Esophagus squamous epithelium (tissue), 5 donors: ENCODE measurements around the gene RIT2. TPM values are rescaled to one million over a fixed set of nuclear protein-coding genes. Genes with fewer than 3 reads are reported as not detected.

Experiments used
- DNase-seq: peaks from one replicate; lab custom pipeline; 2025; lab: John Stamatoyannopoulos, UW
- H3K27ac ChIP-seq, 4 donors: fragments of 200-600 bp; sonication (generic); one replicate each; pipeline ENCODE4 v1.5.1; 2016 to 2019; ENCODE audit warnings: mild to moderate bottlenecking in 1 of 4
- H3K27me3 ChIP-seq, 4 donors: fragments of 200-600 bp; sonication (generic); 1 replicate in 3 of 4; 2 replicates in 1 of 4; pipeline versions ENCODE4 v1.5.1 to v1.6.0; 2017 to 2021; ENCODE audit warnings: antibody characterized with exemption in 1 of 4
- H3K36me3 ChIP-seq, 3 donors: fragments of 200-600 bp; sonication (generic); one replicate each; pipeline ENCODE4 v1.5.1; 2016 to 2019
- H3K4me1 ChIP-seq, 3 donors: fragments of 200-600 bp; sonication (generic); one replicate each; pipeline ENCODE4 v1.5.1; 2017 to 2019
- H3K4me3 ChIP-seq, 4 donors: fragments of 200-600 bp; sonication (generic); 1 replicate in 3 of 4; 2 replicates in 1 of 4; pipeline ENCODE4 v1.5.1; 2016 to 2019; ENCODE audit warnings: mild to moderate bottlenecking in 2 of 4, moderate library complexity in 1 of 4
- H3K9me3 ChIP-seq, 3 donors: fragments of 200-600 bp; sonication (generic); one replicate each; pipeline ENCODE4 v1.5.1; 2016 to 2019
- CTCF ChIP-seq, 6 experiments: fragments of 450-650 bp in 4 of 6; fragments of 200-600 bp in 2 of 6; sonication (generic) in 2 of 6; IDR thresholded peaks; one replicate each; pipeline ENCODE4 v1.5.1; 2016 to 2019; ENCODE audit warnings: antibody characterized with exemption in 6 of 6, mild to moderate bottlenecking in 4 of 6, moderate library complexity in 4 of 6
- POLR2A ChIP-seq, 4 donors: fragments of 450-650 bp; IDR thresholded peaks; one replicate each; pipeline ENCODE4 v1.6.1; 2017; ENCODE audit warnings: antibody characterized with exemption in 4 of 4, mild to moderate bottlenecking in 4 of 4, moderate library complexity in 3 of 4
- WGBS, 2 donors: methylation state at CpG; one replicate each; pipeline ENCODE4 v1.1.5; 2018; 5-methylcytosine and 5-hydroxymethylcytosine counted together
- intact Hi-C: fragments of 100-400 bp; cut with DNase I; formaldehyde crosslinking; loops from one replicate; pipeline ENCODE4 v1.15.0; 2022
- total RNA-seq, 4 donors: library from RNA; depleted of rRNA; stranded (reverse); fragments of >200 nt; gene quantifications; one replicate each; pipeline ENCODE4 v1.1.0, GENCODE V29; 2016
- donor health status: DM: yes; HTN: yes; CAD: no.

RIT2 gene
- total RNA-seq, 4 donors from 2014 or later: not detected

- Histone ChIP-seq H3K27ac (no peak overlapping the region), H3K27me3 (no peaks in the 10 kb centered on the region)
- no peak for DNase-seq
Measured at GRCh38 chr18:42778024-42778423, 337.5 kb downstream of the RIT2 start.

GRCh38 chr18:42773870-42774269, 341.6 kb downstream of the RIT2 start:
- no peak for TF ChIP-seq CTCF (IDR thresholded peaks at IDR 0.05)
- no peak for TF ChIP-seq POLR2A (IDR thresholded peaks at IDR 0.05)

More at GRCh38 chr18:42778024-42778423, 337.5 kb downstream of the RIT2 start:
- no peaks in the 10 kb centered on the region for H3K36me3 ChIP-seq
- no peak overlapping the region for H3K4me3 ChIP-seq
- H3K9me3 ChIP-seq: no peaks in the 10 kb centered on the region
- TF ChIP-seq CTCF (IDR thresholded peaks at IDR 0.05) (no peak), POLR2A (IDR thresholded peaks at IDR 0.05) (no peak)
- intact Hi-C loops: no loop called here
- no peaks in the 10 kb centered on the region for H3K4me1 ChIP-seq

GRCh38 chr18:42771936-42772335, 343.5 kb downstream of the RIT2 start:
- intact Hi-C loops: no loop called here
- Histone ChIP-seq H3K27me3 (no peaks in the 10 kb centered on the region), H3K4me1 (no peaks in the 10 kb centered on the region), H3K36me3 (no peaks in the 10 kb centered on the region), H3K27ac (no peak overlapping the region), H3K4me3 (no peak overlapping the region), H3K9me3 (no peaks in the 10 kb centered on the region)
- DNase-seq: no peak
- TF ChIP-seq POLR2A (IDR thresholded peaks at IDR 0.05) (no peak), CTCF (IDR thresholded peaks at IDR 0.05) (no peak)

More at GRCh38 chr18:42773870-42774269, 341.6 kb downstream of the RIT2 start:
- no peaks in the 10 kb centered on the region for H3K4me1 ChIP-seq
- H3K36me3 ChIP-seq: no peaks in the 10 kb centered on the region
- no peaks in the 10 kb centered on the region for H3K9me3 ChIP-seq
- intact Hi-C loops: no loop called here
- no peak overlapping the region for H3K4me3 ChIP-seq
- no peak overlapping the region for H3K27ac ChIP-seq
- no peaks in the 10 kb centered on the region for H3K27me3 ChIP-seq
- 11 to 17% methylated on average over 1 of the region's 1 CpG for WGBS, 2 donors
- DNase-seq: no peak

- DNase-seq: no peak
- no peak for TF ChIP-seq POLR2A (IDR thresholded peaks at IDR 0.05)
- no peak overlapping the region for H3K4me3 ChIP-seq
- intact Hi-C loops: no loop called here
- WGBS, 2 donors: 11 to 21% methylated on average over 2 of the region's 2 CpGs
- no peaks in the 10 kb centered on the region for H3K4me1 ChIP-seq
- no peaks in the 10 kb centered on the region for H3K9me3 ChIP-seq
- H3K27ac ChIP-seq: no peak overlapping the region
- no peaks in the 10 kb centered on the region for H3K36me3 ChIP-seq
- H3K27me3 ChIP-seq: no peaks in the 10 kb centered on the region
Measured at GRCh38 chr18:42765302-42765701, 350.2 kb downstream of the RIT2 start.

GRCh38 chr18:42760290-42760689, 355.2 kb downstream of the RIT2 start:
- H3K4me3 ChIP-seq: no peak overlapping the region
- WGBS, 2 donors: 53 to 78% methylated on average over 1 of the region's 1 CpG
- intact Hi-C loops: no loop called here

More at GRCh38 chr18:42760290-42760689, 355.2 kb downstream of the RIT2 start:
- H3K36me3 ChIP-seq: no peaks in the 10 kb centered on the region
- no peak overlapping the region for H3K27ac ChIP-seq
- no peak for DNase-seq
- TF ChIP-seq POLR2A (IDR thresholded peaks at IDR 0.05) (no peak), CTCF (IDR thresholded peaks at IDR 0.05) (no peak)
- no peaks in the 10 kb centered on the region for H3K9me3 ChIP-seq
- no peaks in the 10 kb centered on the region for H3K4me1 ChIP-seq
- no peaks in the 10 kb centered on the region for H3K27me3 ChIP-seq
